ENCODE results near the gene HLA-DMB. TPM values are rescaled to one million over a fixed set of nuclear protein-coding genes. Genes with fewer than 3 reads are reported as not detected.

Gene HLA-DMB
- total and polyA plus RNA-seq, 2 donors, result 71.0 to 110 TPM

- Histone ChIP-seq H3K27me3 (ENCODE audit: control insufficient read depth in 2 of 2, insufficient read depth in 1 of 2, low read length in 1 of 2) (no peaks in the 10 kb centered on the region), H3K4me3 (ENCODE audit: low read length in 2 of 2) (no peak overlapping the region), H3K36me3 (ENCODE audit: control insufficient read depth in 2 of 2, insufficient read depth in 2 of 2, low read length in 1 of 2) (peaks cover 54 to 82% of the 10 kb centered on the region in 2 donors), H3K27ac (ENCODE audit: low read depth in 1 of 2, low read length in 1 of 2) (no peak overlapping the region), H3K4me1 (ENCODE audit: control insufficient read depth in 2 of 2, insufficient read depth in 2 of 2, low read length in 2 of 2) (peaks cover 2 to 18% of the 10 kb centered on the region in 2 donors), H3K9me3 (ENCODE audit: control insufficient read depth in 2 of 2, insufficient read depth in 1 of 2, low read length in 1 of 2) (no peaks in the 10 kb centered on the region)
- WGBS, result 88% methylated on average over 11 of the region's 11 CpGs
- no peak for DNase-seq (ENCODE audit: low read depth in 6 of 9, low spot score in 9 of 9)
These were observed 39.7 kb upstream of the HLA-DMB start for GRCh38 chr6:32980488-32981038.

GRCh38 chr6:32979720-32980487 lies 39.1 kb upstream of the HLA-DMB start:
- WGBS, result 93% methylated on average over 12 of the region's 12 CpGs
- no peaks in the 10 kb centered on the region for H3K27me3 ChIP-seq (ENCODE audit: control insufficient read depth in 2 of 2, insufficient read depth in 1 of 2, low read length in 1 of 2)
- no peak overlapping the region for H3K4me3 ChIP-seq (ENCODE audit: low read length in 2 of 2)
- DNase-seq (ENCODE audit: low read depth in 6 of 9, low spot score in 9 of 9), result no peak
- H3K27ac ChIP-seq (ENCODE audit: low read depth in 1 of 2, low read length in 1 of 2), result no peak overlapping the region
- no peaks in the 10 kb centered on the region for H3K9me3 ChIP-seq (ENCODE audit: control insufficient read depth in 2 of 2, insufficient read depth in 1 of 2, low read length in 1 of 2)
- peaks cover 5 to 23% of the 10 kb centered on the region in 2 donors for H3K4me1 ChIP-seq (ENCODE audit: control insufficient read depth in 2 of 2, insufficient read depth in 2 of 2, low read length in 2 of 2)
- H3K36me3 ChIP-seq (ENCODE audit: control insufficient read depth in 2 of 2, insufficient read depth in 2 of 2, low read length in 1 of 2), result peaks cover 56 to 88% of the 10 kb centered on the region in 2 donors

GRCh38 chr6:32977953-32978324 lies 37.1 kb upstream of the HLA-DMB start:
- peaks cover 6 to 21% of the 10 kb centered on the region in 2 donors for H3K4me1 ChIP-seq (ENCODE audit: control insufficient read depth in 2 of 2, insufficient read depth in 2 of 2, low read length in 2 of 2)

GRCh38 chr6:32977272-32977952 lies 36.6 kb upstream of the HLA-DMB start:
- Histone ChIP-seq H3K36me3 (ENCODE audit: control insufficient read depth in 2 of 2, insufficient read depth in 2 of 2, low read length in 1 of 2) (peaks cover 67 to 98% of the 10 kb centered on the region in 2 donors), H3K4me1 (ENCODE audit: control insufficient read depth in 2 of 2, insufficient read depth in 2 of 2, low read length in 2 of 2) (peaks cover 6 to 21% of the 10 kb centered on the region in 2 donors), H3K9me3 (ENCODE audit: control insufficient read depth in 2 of 2, insufficient read depth in 1 of 2, low read length in 1 of 2) (no peaks in the 10 kb centered on the region), H3K4me3 (ENCODE audit: low read length in 2 of 2) (no peak overlapping the region), H3K27me3 (ENCODE audit: control insufficient read depth in 2 of 2, insufficient read depth in 1 of 2, low read length in 1 of 2) (no peaks in the 10 kb centered on the region), H3K27ac (ENCODE audit: low read depth in 1 of 2, low read length in 1 of 2) (no peak overlapping the region)
- 94% methylated on average over 10 of the region's 10 CpGs for WGBS
- DNase-seq (ENCODE audit: low read depth in 6 of 9, low spot score in 9 of 9), result no peak

More at GRCh38 chr6:32977953-32978324, 37.1 kb upstream of the HLA-DMB start:
- no peak for DNase-seq (ENCODE audit: low read depth in 6 of 9, low spot score in 9 of 9)
- no peaks in the 10 kb centered on the region for H3K27me3 ChIP-seq (ENCODE audit: control insufficient read depth in 2 of 2, insufficient read depth in 1 of 2, low read length in 1 of 2)
- no peaks in the 10 kb centered on the region for H3K9me3 ChIP-seq (ENCODE audit: control insufficient read depth in 2 of 2, insufficient read depth in 1 of 2, low read length in 1 of 2)
- peaks cover 64 to 98% of the 10 kb centered on the region in 2 donors for H3K36me3 ChIP-seq (ENCODE audit: control insufficient read depth in 2 of 2, insufficient read depth in 2 of 2, low read length in 1 of 2)
- H3K27ac ChIP-seq (ENCODE audit: low read depth in 1 of 2, low read length in 1 of 2), result no peak overlapping the region
- H3K4me3 ChIP-seq (ENCODE audit: low read length in 2 of 2), result no peak overlapping the region
- 95% methylated on average over 7 of the region's 7 CpGs for WGBS

- Histone ChIP-seq H3K9me3 (ENCODE audit: control insufficient read depth in 2 of 2, insufficient read depth in 1 of 2, low read length in 1 of 2) (no peaks in the 10 kb centered on the region), H3K4me3 (ENCODE audit: low read length in 2 of 2) (no peak overlapping the region), H3K4me1 (ENCODE audit: control insufficient read depth in 2 of 2, insufficient read depth in 2 of 2, low read length in 2 of 2) (peaks cover 6 to 21% of the 10 kb centered on the region in 2 donors), H3K27ac (ENCODE audit: low read depth in 1 of 2, low read length in 1 of 2) (no peak overlapping the region), H3K27me3 (ENCODE audit: control insufficient read depth in 2 of 2, insufficient read depth in 1 of 2, low read length in 1 of 2) (no peaks in the 10 kb centered on the region), H3K36me3 (ENCODE audit: control insufficient read depth in 2 of 2, insufficient read depth in 2 of 2, low read length in 1 of 2) (peaks cover 67 to 92% of the 10 kb centered on the region in 2 donors)
- 96% methylated on average over 7 of the region's 7 CpGs for WGBS
- no peak for DNase-seq (ENCODE audit: low read depth in 6 of 9, low spot score in 9 of 9)
These were observed 35.7 kb upstream of the HLA-DMB start for GRCh38 chr6:32976334-32977069.

- peaks cover 65 to 91% of the 10 kb centered on the region in 2 donors for H3K36me3 ChIP-seq (ENCODE audit: control insufficient read depth in 2 of 2, insufficient read depth in 2 of 2, low read length in 1 of 2)
- no peaks in the 10 kb centered on the region for H3K27me3 ChIP-seq (ENCODE audit: control insufficient read depth in 2 of 2, insufficient read depth in 1 of 2, low read length in 1 of 2)
- DNase-seq (ENCODE audit: low read depth in 6 of 9, low spot score in 9 of 9), result no peak
- H3K4me3 ChIP-seq (ENCODE audit: low read length in 2 of 2), result no peak overlapping the region
- 92% methylated on average over 2 of the region's 2 CpGs for WGBS
- H3K4me1 ChIP-seq (ENCODE audit: control insufficient read depth in 2 of 2, insufficient read depth in 2 of 2, low read length in 2 of 2), result peaks cover 6 to 21% of the 10 kb centered on the region in 2 donors
- H3K9me3 ChIP-seq (ENCODE audit: control insufficient read depth in 2 of 2, insufficient read depth in 1 of 2, low read length in 1 of 2), result no peaks in the 10 kb centered on the region
- no peak overlapping the region for H3K27ac ChIP-seq (ENCODE audit: low read depth in 1 of 2, low read length in 1 of 2)
These were observed 35.1 kb upstream of the HLA-DMB start for GRCh38 chr6:32975886-32976285.

- no peaks in the 10 kb centered on the region for H3K27me3 ChIP-seq (ENCODE audit: control insufficient read depth in 2 of 2, insufficient read depth in 1 of 2, low read length in 1 of 2)
- peak overlapping the region; percentile 87 to 93 for H3K4me3 ChIP-seq (ENCODE audit: low read length in 2 of 2)
- 30% methylated on average over 14 of the region's 14 CpGs for WGBS
- H3K4me1 ChIP-seq (ENCODE audit: control insufficient read depth in 2 of 2, insufficient read depth in 2 of 2, low read length in 2 of 2), result peaks cover 6 to 21% of the 10 kb centered on the region in 2 donors
- H3K27ac ChIP-seq (ENCODE audit: low read depth in 1 of 2, low read length in 1 of 2), result peak overlapping the region in 1 of 2 donors; percentile 9
- no peak for DNase-seq (ENCODE audit: low read depth in 6 of 9, low spot score in 9 of 9)
- H3K36me3 ChIP-seq (ENCODE audit: control insufficient read depth in 2 of 2, insufficient read depth in 2 of 2, low read length in 1 of 2), result peaks cover 53 to 79% of the 10 kb centered on the region in 2 donors
- H3K9me3 ChIP-seq (ENCODE audit: control insufficient read depth in 2 of 2, insufficient read depth in 1 of 2, low read length in 1 of 2), result no peaks in the 10 kb centered on the region
These were observed 33.9 kb upstream of the HLA-DMB start for GRCh38 chr6:32974541-32975308.

- Histone ChIP-seq H3K9me3 (ENCODE audit: control insufficient read depth in 2 of 2, insufficient read depth in 1 of 2, low read length in 1 of 2) (no peaks in the 10 kb centered on the region), H3K27me3 (ENCODE audit: control insufficient read depth in 2 of 2, insufficient read depth in 1 of 2, low read length in 1 of 2) (no peaks in the 10 kb centered on the region), H3K4me3 (ENCODE audit: low read length in 2 of 2) (peak overlapping the region; percentile 87 to 93), H3K4me1 (ENCODE audit: control insufficient read depth in 2 of 2, insufficient read depth in 2 of 2, low read length in 2 of 2) (peaks cover 6 to 21% of the 10 kb centered on the region in 2 donors), H3K36me3 (ENCODE audit: control insufficient read depth in 2 of 2, insufficient read depth in 2 of 2, low read length in 1 of 2) (peaks cover 46 to 72% of the 10 kb centered on the region in 2 donors), H3K27ac (ENCODE audit: low read depth in 1 of 2, low read length in 1 of 2) (peak overlapping the region; percentile 20 to 97)
- WGBS, result 2% methylated on average over 4 of the region's 4 CpGs
- DNase-seq (ENCODE audit: low read depth in 6 of 9, low spot score in 9 of 9), result peak in 7 of 9 donors; percentile 34 to 72 (median 48)
These were observed 33.1 kb upstream of the HLA-DMB start for GRCh38 chr6:32974016-32974333.
